PC-9 (cell line): ENCODE data around the gene PPP1CB.

ENCODE experiments used
- CTCF ChIP-seq: fragments of 200-600 bp; sonication (generic); conservative IDR thresholded peaks from 2 replicates; pipeline ENCODE4 v1.6.1; 2017; ENCODE audit warnings: mixed run types, antibody characterized with exemption, mild to moderate bottlenecking, moderate library complexity
- EZH2 ChIP-seq: fragments of 200-600 bp; sonication (generic); IDR thresholded peaks from 2 replicates; pipeline ENCODE4 v1.8.0; 2017; ENCODE audit warnings: antibody characterized with exemption, low read depth

DNA sequence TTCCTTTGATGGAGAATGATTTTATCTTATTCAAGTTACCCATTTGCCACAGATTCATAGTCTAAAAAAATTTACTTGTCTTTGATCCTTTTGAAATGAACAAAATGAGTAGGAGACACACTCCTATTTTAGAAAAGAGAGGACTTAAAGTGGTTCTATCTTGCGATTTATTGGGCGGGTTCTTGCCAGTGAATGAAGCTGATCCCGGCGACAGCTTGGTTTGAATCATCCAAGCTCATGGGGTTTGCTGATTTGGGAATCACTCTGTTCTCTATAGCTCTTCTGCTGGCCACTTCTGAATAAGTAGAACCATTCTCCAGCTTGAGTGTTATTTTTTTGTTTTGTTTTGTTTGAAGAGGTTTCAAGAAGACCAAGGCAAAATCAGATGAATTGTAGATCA, 25.5 kb upstream of the PPP1CB start:
- no peak for TF ChIP-seq CTCF
- no peak for TF ChIP-seq EZH2
